ENCODE measurements around the gene NES. TPM values are rescaled to one million over a fixed set of nuclear protein-coding genes. Genes with fewer than 3 reads are reported as not detected.

The NES gene
- total RNA-seq, 1 experiment from 2014 or later = 8.4 TPM

- no TSS peak for BruUV-seq (replicated peaks)
- ATAC-seq (peak; percentile 7; the same call in 1 of the 2 replicates), DNase-seq (ENCODE audit: low read depth, low spot score) (no peak)
- H3K79me2 ChIP-seq (ENCODE audit: insufficient read depth, low read length) = no peaks in the 10 kb centered on the region
- no peak overlapping the region for H3K4me3 ChIP-seq (replicated peaks in 1 of 2; ENCODE audit: low read depth in 1 of 2, low read length in 2 of 2)
- RAD21 ChIA-PET (ENCODE audit: low non-redundant PET in 1 of 2, low total read pairs in 2 of 2, uncharacterized antibody in 2 of 2, unreplicated experiment in 2 of 2) = no interaction called here
- POLR2A ChIA-PET = no interaction called here
- H3K27ac ChIP-seq (ENCODE audit: low read depth, low read length) = no peak overlapping the region
- H3K9me2 ChIP-seq (ENCODE audit: insufficient read depth) = no peaks in the 10 kb centered on the region
- peaks cover 8 to 10% of the 10 kb centered on the region in 2 experiments; a peak in 2 of 4 replicates for H3K36me3 ChIP-seq (ENCODE audit: control insufficient read depth in 1 of 2, insufficient read depth in 2 of 2, low read length in 2 of 2)
- CTCF ChIA-PET = interaction anchor here (5.9 kb wide), 1 partner anchor 10 kb away, joined by 33 read pairs; no protein-coding TSS in a partner anchor
- no peak overlapping the region for H3K9ac ChIP-seq (ENCODE audit: low read length)
- H4K20me1 ChIP-seq (ENCODE audit: insufficient read depth) = no peaks in the 10 kb centered on the region
- TF ChIP-seq TCF7L2 (IDR thresholded peaks at IDR 0.05; ENCODE audit: borderline replicate concordance, extremely low read depth, insufficient read depth, insufficient read length) = no peak
- no peak for TF ChIP-seq EZH2phosphoT487 (IDR thresholded peaks at IDR 0.05; ENCODE audit: borderline replicate concordance)
- TF ChIP-seq FOSL1 (IDR thresholded peaks at IDR 0.05; ENCODE audit: low read depth) = no peak
- TF ChIP-seq ATF3 (IDR thresholded peaks at IDR 0.05) = no peak
- TF ChIP-seq POLR2AphosphoS5 (IDR thresholded peaks at IDR 0.05; ENCODE audit: low read depth, low read length) = peak; percentile 55
- TF ChIP-seq ZFX (IDR thresholded peaks at IDR 0.05) = no peak
- TF ChIP-seq MAX (IDR thresholded peaks at IDR 0.05) = no peak
- no peak for TF ChIP-seq CEBPB (IDR thresholded peaks at IDR 0.05; ENCODE audit: low read depth)
- TF ChIP-seq POLR2A (IDR thresholded peaks at IDR 0.05; ENCODE audit: borderline replicate concordance, extremely low read depth, insufficient read depth, insufficient read length) = no peak
- TF ChIP-seq YY1 (IDR thresholded peaks at IDR 0.05; ENCODE audit: extremely low read depth, insufficient replicate concordance, low read depth, low read length) = no peak
- no peak for TF ChIP-seq SP1 (IDR thresholded peaks at IDR 0.05; ENCODE audit: low read depth)
- peak; percentile 35; the same call in 1 of the 2 replicates for TF ChIP-seq JUND (IDR thresholded peaks at IDR 0.05)
- TF ChIP-seq ELF1 (IDR thresholded peaks at IDR 0.05; ENCODE audit: borderline replicate concordance, low read depth) = no peak
- TF ChIP-seq CBX3 (IDR thresholded peaks at IDR 0.05; ENCODE audit: low read depth) = no peak
- H2AFZ ChIP-seq (ENCODE audit: low read depth, low read length, poor library complexity, severe bottlenecking) = no peak overlapping the region
- H3K4me1 ChIP-seq (ENCODE audit: control insufficient read depth in 1 of 2, insufficient read depth in 2 of 2, low read length in 2 of 2) = peaks cover 8 to 27% of the 10 kb centered on the region in 2 experiments; a peak in 3 of 4 replicates
- no peaks in the 10 kb centered on the region for H3K9me3 ChIP-seq (ENCODE audit: control insufficient read depth in 1 of 2, insufficient read depth in 1 of 2, low read depth in 1 of 2, low read length in 2 of 2)
- no peak overlapping the region for H3K4me2 ChIP-seq (ENCODE audit: low read length)
- H3K27me3 ChIP-seq (ENCODE audit: insufficient read depth, low read length) = no peaks in the 10 kb centered on the region
- intact Hi-C loops (cut with micrococcal nuclease) = no loop called here
Measured at GRCh38 chr1:156638189-156638985, 38.8 kb downstream of the NES start.
